Panc1 (cell line): ENCODE results near the gene UBE2G1. TPM values are rescaled to one million over a fixed set of nuclear protein-coding genes. Genes with fewer than 3 reads are reported as not detected.

ENCODE experiments used
- ATAC-seq: fragments of 200-7000 bp; cut with Tn5 transposase; 2 replicates; pipeline ENCODE4 v1.9.1; 2020; ENCODE audit warnings: mild to moderate bottlenecking, moderate library complexity
- BruUV-seq: library from RNA; stranded (reverse); fragments of 400-500 nt; replicated peaks from 2 replicates; lab custom pipeline; 2021; lab: Mats Ljungman, UMichigan
- CTCF ChIA-PET: fragments of 300-600 bp; sonication (Branson Sonifier 250); formaldehyde crosslinking; loops from one replicate; lab custom pipeline; 2022; ENCODE audit warnings: antibody characterized with exemption; lab: Charles Lee
- POLR2A ChIA-PET: fragments of 300-600 bp; sonication (Branson Sonifier 250); formaldehyde crosslinking; loops from one replicate; lab custom pipeline; 2022; ENCODE audit warnings: antibody characterized with exemption; lab: Charles Lee
- DNase-seq: peaks from one replicate; pipeline ENCODE4 v3.0.0-alpha.2; 2010; ENCODE audit warnings: low read depth, low spot score
- H3K27ac ChIP-seq: 2 replicates; pipeline ENCODE4 v1.5.1; 2011; ENCODE audit warnings: mild to moderate bottlenecking, low read length, inconsistent platforms
- H3K27me3 ChIP-seq: fragments of 200-500 bp; sonication (Bioruptor generic); 2 replicates; pipeline ENCODE4 v1.6.0; 2014; ENCODE audit warnings: low read length, inconsistent platforms; ENCODE audit not compliant: control insufficient read depth, insufficient read depth
- H3K36me3 ChIP-seq: fragments of 200-500 bp; sonication (Bioruptor generic); 2 replicates; pipeline ENCODE4 v1.5.1; 2014; ENCODE audit warnings: inconsistent platforms, mild to moderate bottlenecking, low read length, moderate library complexity; ENCODE audit not compliant: control insufficient read depth, insufficient read depth
- H3K4me1 ChIP-seq: 2 replicates; pipeline ENCODE4 v1.5.1; 2011; ENCODE audit warnings: inconsistent platforms, mild to moderate bottlenecking, low read length, moderate library complexity; ENCODE audit not compliant: control insufficient read depth, insufficient read depth
- H3K4me3 ChIP-seq, 2 experiments: 2 replicates each; pipeline ENCODE4 v1.5.1; 2011 to 2012; ENCODE audit warnings: low read depth in 2 of 2, low read length in 2 of 2, mild to moderate bottlenecking in 2 of 2, inconsistent platforms in 1 of 2, moderate library complexity in 1 of 2
- H3K9me3 ChIP-seq: fragments of 200-500 bp; sonication (Bioruptor generic); 2 replicates; pipeline ENCODE4 v1.5.1; 2014; ENCODE audit warnings: low read depth, mild to moderate bottlenecking, inconsistent platforms, low read length, moderate library complexity; ENCODE audit not compliant: control insufficient read depth, insufficient read depth
- POLR2AphosphoS5 ChIP-seq: IDR thresholded peaks from 2 replicates; pipeline ENCODE4 v1.6.1; 2012; ENCODE audit warnings: mild to moderate bottlenecking, low read depth, low read length, moderate library complexity
- SIN3A ChIP-seq: IDR thresholded peaks from 2 replicates; pipeline ENCODE4 v1.6.1; 2012; ENCODE audit warnings: low read depth, mild to moderate bottlenecking, low read length, moderate library complexity, borderline replicate concordance; ENCODE audit not compliant: insufficient read depth
- TCF7L2 ChIP-seq: IDR thresholded peaks from 2 replicates; pipeline ENCODE4 v1.6.1; 2011; ENCODE audit warnings: mild to moderate bottlenecking, low read depth, low read length, inconsistent platforms
- in situ Hi-C: cut with HindIII; loops from 2 replicates; pipeline ENCODE4 v1.10.0; 2016; ENCODE audit warnings: low sequenced_read_pairs, low pct_unique_long_range_greater_than_20kb
- intact Hi-C: fragments of 100-400 bp; cut with micrococcal nuclease; formaldehyde crosslinking; loops from one replicate; pipeline ENCODE4 v1.10.0; 2022; ENCODE audit not compliant: unreplicated experiment
- total RNA-seq: library from RNA; stranded (reverse); gene quantifications from one replicate; pipeline ENCODE4 v1.2.1, GENCODE V29; 2021; ENCODE audit not compliant: unreplicated experiment
- TF ChIP-seq, protein P1 (sequence below), 2 experiments: IDR thresholded peaks; 2 replicates each; pipeline ENCODE4 v1.6.1; 2011 to 2012; ENCODE audit warnings: low read depth in 2 of 2, control low read depth in 1 of 2, low read length in 1 of 2, mild to moderate bottlenecking in 1 of 2, moderate library complexity in 1 of 2; ENCODE audit not compliant: insufficient read depth in 1 of 2
- TF ChIP-seq, protein P2 (sequence below): fragments of 450-650 bp; IDR thresholded peaks from 2 replicates; pipeline ENCODE4 v1.5.1; 2017; ENCODE audit warnings: mild to moderate bottlenecking

Gene UBE2G1
- total RNA-seq, 1 experiment from 2014 or later = 119 TPM

DNA sequence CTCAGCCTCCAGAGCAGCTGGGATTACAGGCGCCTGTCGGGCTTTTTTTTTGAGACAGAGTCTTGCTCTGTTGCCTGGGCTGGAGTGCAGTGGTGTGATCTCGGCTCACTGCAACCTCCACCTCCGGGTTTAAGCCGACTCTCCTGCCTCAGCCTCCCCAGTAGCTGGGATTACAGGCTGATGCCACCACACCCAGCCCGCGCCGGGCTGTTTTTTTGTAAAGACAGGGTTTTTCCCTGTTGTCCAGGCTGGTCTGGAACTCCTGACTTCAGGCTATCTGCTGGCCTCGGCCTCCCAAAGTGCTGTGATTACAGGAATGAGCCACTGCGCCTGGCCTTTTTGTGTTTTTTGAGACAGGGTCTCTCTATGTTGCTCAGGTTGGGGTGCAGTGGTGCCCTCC is 39.9 kb upstream of the UBE2G1 start:
- ChIA-PET CTCF (interaction anchor here (0.6 kb wide), 2 partner anchors 93 to 207 kb away, joined by 3 to 4 read pairs; no protein-coding TSS in a partner anchor), POLR2A (no interaction called here)
- in situ Hi-C loops = no loop called here
- DNase-seq (no peak), ATAC-seq (no peak)
- intact Hi-C loops = no loop called here
- H3K36me3 ChIP-seq = no peaks in the 10 kb centered on the region
- H3K27me3 ChIP-seq = no peaks in the 10 kb centered on the region
- H3K4me1 ChIP-seq = no peaks in the 10 kb centered on the region
- no peak overlapping the region for H3K27ac ChIP-seq
- TF ChIP-seq SIN3A (no peak), TCF7L2 (no peak), POLR2AphosphoS5 (no peak)
- TF ChIP-seq, protein P1, sequence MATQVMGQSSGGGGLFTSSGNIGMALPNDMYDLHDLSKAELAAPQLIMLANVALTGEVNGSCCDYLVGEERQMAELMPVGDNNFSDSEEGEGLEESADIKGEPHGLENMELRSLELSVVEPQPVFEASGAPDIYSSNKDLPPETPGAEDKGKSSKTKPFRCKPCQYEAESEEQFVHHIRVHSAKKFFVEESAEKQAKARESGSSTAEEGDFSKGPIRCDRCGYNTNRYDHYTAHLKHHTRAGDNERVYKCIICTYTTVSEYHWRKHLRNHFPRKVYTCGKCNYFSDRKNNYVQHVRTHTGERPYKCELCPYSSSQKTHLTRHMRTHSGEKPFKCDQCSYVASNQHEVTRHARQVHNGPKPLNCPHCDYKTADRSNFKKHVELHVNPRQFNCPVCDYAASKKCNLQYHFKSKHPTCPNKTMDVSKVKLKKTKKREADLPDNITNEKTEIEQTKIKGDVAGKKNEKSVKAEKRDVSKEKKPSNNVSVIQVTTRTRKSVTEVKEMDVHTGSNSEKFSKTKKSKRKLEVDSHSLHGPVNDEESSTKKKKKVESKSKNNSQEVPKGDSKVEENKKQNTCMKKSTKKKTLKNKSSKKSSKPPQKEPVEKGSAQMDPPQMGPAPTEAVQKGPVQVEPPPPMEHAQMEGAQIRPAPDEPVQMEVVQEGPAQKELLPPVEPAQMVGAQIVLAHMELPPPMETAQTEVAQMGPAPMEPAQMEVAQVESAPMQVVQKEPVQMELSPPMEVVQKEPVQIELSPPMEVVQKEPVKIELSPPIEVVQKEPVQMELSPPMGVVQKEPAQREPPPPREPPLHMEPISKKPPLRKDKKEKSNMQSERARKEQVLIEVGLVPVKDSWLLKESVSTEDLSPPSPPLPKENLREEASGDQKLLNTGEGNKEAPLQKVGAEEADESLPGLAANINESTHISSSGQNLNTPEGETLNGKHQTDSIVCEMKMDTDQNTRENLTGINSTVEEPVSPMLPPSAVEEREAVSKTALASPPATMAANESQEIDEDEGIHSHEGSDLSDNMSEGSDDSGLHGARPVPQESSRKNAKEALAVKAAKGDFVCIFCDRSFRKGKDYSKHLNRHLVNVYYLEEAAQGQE (IDR thresholded peaks at IDR 0.05; ENCODE audit: insufficient read depth in 1 of 2, low read depth in 2 of 2, low read length in 1 of 2) = no peak
- TF ChIP-seq, protein P2, sequence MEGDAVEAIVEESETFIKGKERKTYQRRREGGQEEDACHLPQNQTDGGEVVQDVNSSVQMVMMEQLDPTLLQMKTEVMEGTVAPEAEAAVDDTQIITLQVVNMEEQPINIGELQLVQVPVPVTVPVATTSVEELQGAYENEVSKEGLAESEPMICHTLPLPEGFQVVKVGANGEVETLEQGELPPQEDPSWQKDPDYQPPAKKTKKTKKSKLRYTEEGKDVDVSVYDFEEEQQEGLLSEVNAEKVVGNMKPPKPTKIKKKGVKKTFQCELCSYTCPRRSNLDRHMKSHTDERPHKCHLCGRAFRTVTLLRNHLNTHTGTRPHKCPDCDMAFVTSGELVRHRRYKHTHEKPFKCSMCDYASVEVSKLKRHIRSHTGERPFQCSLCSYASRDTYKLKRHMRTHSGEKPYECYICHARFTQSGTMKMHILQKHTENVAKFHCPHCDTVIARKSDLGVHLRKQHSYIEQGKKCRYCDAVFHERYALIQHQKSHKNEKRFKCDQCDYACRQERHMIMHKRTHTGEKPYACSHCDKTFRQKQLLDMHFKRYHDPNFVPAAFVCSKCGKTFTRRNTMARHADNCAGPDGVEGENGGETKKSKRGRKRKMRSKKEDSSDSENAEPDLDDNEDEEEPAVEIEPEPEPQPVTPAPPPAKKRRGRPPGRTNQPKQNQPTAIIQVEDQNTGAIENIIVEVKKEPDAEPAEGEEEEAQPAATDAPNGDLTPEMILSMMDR = no peak
- no TSS peak for BruUV-seq
- no peaks in the 10 kb centered on the region for H3K9me3 ChIP-seq
- no peak overlapping the region for H3K4me3 ChIP-seq

DNA sequence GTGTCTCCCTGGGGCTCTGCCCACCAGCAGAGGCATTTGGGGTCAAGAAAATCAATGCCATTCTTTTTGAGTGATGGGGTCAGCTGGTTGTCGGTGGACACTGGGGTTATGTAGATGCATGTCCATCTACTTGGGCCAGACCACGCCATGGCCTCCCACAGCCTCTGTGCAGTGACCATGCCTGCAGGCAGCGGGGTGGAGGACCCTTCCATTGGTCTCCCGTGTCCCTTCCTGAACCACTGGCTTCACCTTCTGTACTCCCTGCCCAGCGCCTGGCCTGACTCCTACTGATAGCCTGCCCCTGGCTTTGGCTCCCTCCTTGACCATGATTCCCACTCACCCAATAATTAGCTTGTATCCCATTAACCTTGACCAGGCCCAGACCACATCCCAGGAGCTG is 39.2 kb upstream of the UBE2G1 start:
- DNase-seq = no peak
- H3K36me3 ChIP-seq = no peaks in the 10 kb centered on the region
- H3K9me3 ChIP-seq = no peaks in the 10 kb centered on the region
- no peak for TF ChIP-seq SIN3A
- TF ChIP-seq, protein P1 (IDR thresholded peaks at IDR 0.05; ENCODE audit: insufficient read depth in 1 of 2, low read depth in 2 of 2, low read length in 1 of 2) = no peak
- TF ChIP-seq, protein P2 = no peak
- no peak for TF ChIP-seq POLR2AphosphoS5
- TF ChIP-seq TCF7L2 = no peak
- no TSS peak for BruUV-seq
- H3K27me3 ChIP-seq = no peaks in the 10 kb centered on the region
- H3K4me3 ChIP-seq = no peak overlapping the region
- ATAC-seq = no peak
- intact Hi-C loops (no loop called here), in situ Hi-C loops (no loop called here)
- POLR2A ChIA-PET = no interaction called here
- no peaks in the 10 kb centered on the region for H3K4me1 ChIP-seq
- H3K27ac ChIP-seq = no peak overlapping the region
- CTCF ChIA-PET = no interaction called here
